GM12878 (cell line): ENCODE measurements around the gene TMSB4X. TPM values are rescaled to one million over a fixed set of nuclear protein-coding genes. Genes with fewer than 3 reads are reported as not detected.

Experiments used
- ATF2 ChIP-seq: IDR thresholded peaks from 2 replicates; pipeline ENCODE4 v1.6.1; 2012; ENCODE audit warnings: low read length, inconsistent platforms
- BCL3 ChIP-seq: IDR thresholded peaks from 2 replicates; pipeline ENCODE4 v1.6.1; 2011; ENCODE audit warnings: borderline replicate concordance, low read depth, mild to moderate bottlenecking, moderate library complexity, low read length; ENCODE audit not compliant: insufficient read depth, poor library complexity, severe bottlenecking
- BCLAF1 ChIP-seq: fragments of 450-650 bp; IDR thresholded peaks from 2 replicates; pipeline ENCODE4 v1.6.1; 2017; ENCODE audit warnings: antibody characterized with exemption, mild to moderate bottlenecking, moderate library complexity
- BHLHE40 ChIP-seq, 2 experiments: fragments of 450-650 bp in 1 of 2; IDR thresholded peaks; 2 replicates each; pipeline ENCODE4 v1.6.1; 2011 to 2017; ENCODE audit warnings: low read depth in 2 of 2, borderline replicate concordance in 1 of 2, improper control_type of control experiment in 1 of 2, low read length in 1 of 2, mild to moderate bottlenecking in 1 of 2
- CEBPZ ChIP-seq: fragments of 150-350 bp; IDR thresholded peaks from 2 replicates; pipeline ENCODE4 v1.6.1; 2016; ENCODE audit warnings: low read depth, low read length
- CHD1 ChIP-seq: IDR thresholded peaks from 2 replicates; pipeline ENCODE4 v1.6.1; 2012; ENCODE audit warnings: low read depth, low read length, improper control_type of control experiment
- DPF2 ChIP-seq: fragments of 450-650 bp; IDR thresholded peaks from 2 replicates; pipeline ENCODE4 v1.6.1; 2017; ENCODE audit warnings: mild to moderate bottlenecking
- FOXK2 ChIP-seq: fragments of 450-650 bp; IDR thresholded peaks from 2 replicates; pipeline ENCODE4 v1.6.1; 2017; ENCODE audit warnings: mild to moderate bottlenecking, moderate library complexity
- HDAC2 ChIP-seq: fragments of 200-600 bp; sonication (generic); IDR thresholded peaks from 2 replicates; pipeline ENCODE4 v1.6.1; 2017
- HSF1 ChIP-seq: fragments of 150-350 bp; IDR thresholded peaks from 2 replicates; pipeline ENCODE4 v1.6.1; 2014; ENCODE audit warnings: mild to moderate bottlenecking, low read depth, low read length
- IKZF1 ChIP-seq: fragments of 450-650 bp; conservative IDR thresholded peaks from 2 replicates; pipeline ENCODE4 v1.6.1; 2017; ENCODE audit warnings: antibody characterized with exemption, mild to moderate bottlenecking
- LARP7 ChIP-seq: fragments of 450-650 bp; IDR thresholded peaks from 2 replicates; pipeline ENCODE4 v1.6.1; 2017; ENCODE audit warnings: mild to moderate bottlenecking
- MTA2 ChIP-seq: fragments of 450-650 bp; IDR thresholded peaks from 2 replicates; pipeline ENCODE4 v1.6.1; 2016; ENCODE audit warnings: low read depth, mild to moderate bottlenecking, moderate library complexity
- NR2C1 ChIP-seq: fragments of 450-650 bp; IDR thresholded peaks from 2 replicates; pipeline ENCODE4 v1.6.1; 2017; ENCODE audit warnings: antibody characterized with exemption, mild to moderate bottlenecking, moderate library complexity
- POLR2A ChIP-seq: IDR thresholded peaks from 2 replicates; pipeline ENCODE4 v1.6.1; 2011; ENCODE audit warnings: low read depth, mild to moderate bottlenecking, low read length
- POU2F2 ChIP-seq: IDR thresholded peaks from 3 replicates; pipeline ENCODE4 v1.6.1; 2011; ENCODE audit warnings: low read depth, mild to moderate bottlenecking, low read length, borderline replicate concordance
- SIN3A ChIP-seq: IDR thresholded peaks from 2 replicates; pipeline ENCODE4 v1.6.1; 2012; ENCODE audit warnings: low read depth, low read length, improper control_type of control experiment
- SREBF1 ChIP-seq: IDR thresholded peaks from 2 replicates; pipeline ENCODE4 v1.6.1; 2012; ENCODE audit warnings: mild to moderate bottlenecking, low read length
- TCF3 ChIP-seq: IDR thresholded peaks from 2 replicates; pipeline ENCODE4 v1.6.1; 2012; ENCODE audit warnings: low read depth, mild to moderate bottlenecking, low read length, borderline replicate concordance; ENCODE audit not compliant: insufficient read depth
- TCF7 ChIP-seq: IDR thresholded peaks from 2 replicates; pipeline ENCODE4 v1.6.1; 2014; ENCODE audit warnings: antibody characterized with exemption, borderline replicate concordance
- polyA plus RNA-seq, 11 experiments: library from polyadenylated mRNA; depleted of rRNA in 4 of 11; unstranded in 6 of 11; stranded (reverse) in 5 of 11; fragments of >200 nt; fragmentation: Nextera tagmentation in 4 of 11; fragmentation: Illumina TruSeq in 1 of 11; extraction: Ambion mirVana in 4 of 11; extraction: Trizol in 1 of 11; gene quantifications; 1 replicate in 1 of 11; 2 replicates in 10 of 11; pipeline versions ENCODE4 v1.2.1 to v1.2.3, GENCODE V29; 2011 to 2016; ENCODE audit warnings: inconsistent platforms in 2 of 11, missing spikeins in 2 of 11, low read depth in 1 of 11
- total RNA-seq, 4 experiments: library from RNA; depleted of rRNA in 3 of 4; stranded (reverse); fragments of >200 nt in 3 of 4; fragmentation: Illumina TruSeq in 1 of 4; extraction: Trizol in 1 of 4; gene quantifications; 2 replicates each; pipeline versions ENCODE4 v1.2.1 to v1.2.3, GENCODE V29; 2013 to 2021

TMSB4X gene
- total and polyA plus RNA-seq, 10 of the 15 experiments (the other 5 are each of a cell fraction or from before 2014, with no cell fraction given): 13,924 to 37,234 (median 23,705) TPM

GRCh38 chrX:12975991-12976558 is 1.2 kb downstream of the TMSB4X start (continued):
- peak; percentile 70; the same call in 1 of the 2 replicates for TF ChIP-seq IKZF1
- no peak for TF ChIP-seq ATF2
- TF ChIP-seq POU2F2: peak; percentile 17; the same call in 1 of the 3 replicates
- TF ChIP-seq CHD1: 0 out of 2 replicates have a peak, but pooled peaks have one; percentile 1
- TF ChIP-seq NR2C1: peak; percentile 48; the same call in 1 of the 2 replicates
- TF ChIP-seq MTA2: 0 out of 2 replicates have a peak, but pooled peaks have one; percentile 34
- TF ChIP-seq TCF7: no peak
- TF ChIP-seq SREBF1: 0 out of 2 replicates have a peak, but pooled peaks have one; percentile 6
- no peak for TF ChIP-seq FOXK2
- no peak for TF ChIP-seq HDAC2
- peak; percentile 3 for TF ChIP-seq BCL3
- TF ChIP-seq POLR2A: peak; percentile 56; the same call in 1 of the 2 replicates
- TF ChIP-seq HSF1: no peak
- peak; percentile 66; the same call in 1 of the 2 replicates for TF ChIP-seq BCLAF1
- TF ChIP-seq SIN3A: no peak
- TF ChIP-seq CEBPZ: no peak
- TF ChIP-seq DPF2: peak; percentile 27; the same call in 1 of the 2 replicates
- peak in 1 of 2 experiments; percentile 64; a peak in 1 of 4 replicates for TF ChIP-seq BHLHE40 (IDR thresholded peaks at IDR 0.05; ENCODE audit: borderline replicate concordance in 1 of 2, low read depth in 2 of 2, low read length in 1 of 2)
- TF ChIP-seq LARP7: peak; percentile 22; the same call in 1 of the 2 replicates
- no peak for TF ChIP-seq TCF3
